Endothelial cell of umbilical vein (primary cell): Measurements from ENCODE around the gene EDEM3. TPM values are rescaled to one million over a fixed set of nuclear protein-coding genes. Genes with fewer than 3 reads are reported as not detected.

Experiments
- BruUV-seq: library from RNA; stranded (reverse); fragments of 400-500 nt; replicated peaks from 2 replicates; lab custom pipeline; 2021; lab: Mats Ljungman, UMichigan
- CTCF ChIA-PET: fragments of 300-600, 350-600 bp; sonication (Branson Sonifier 250); formaldehyde crosslinking; loops from one replicate; lab custom pipeline; 2021; ENCODE audit warnings: antibody characterized with exemption, inconsistent platforms; lab: Charles Lee
- POLR2A ChIA-PET: fragments of 300-600, 350-600 bp; sonication (Branson Sonifier 250); formaldehyde crosslinking; loops from one replicate; lab custom pipeline; 2021; ENCODE audit warnings: antibody characterized with exemption, inconsistent platforms; lab: Charles Lee
- DNase-seq: peaks from one replicate; pipeline ENCODE4 v3.0.0-alpha.2; 2011; ENCODE audit warnings: low read depth, low spot score
- FAIRE-seq: peaks from 2 replicates; lab custom pipeline; 2011; peaks lifted over from hg19 to GRCh38; lab: Jason Lieb, UNC
- H2AFZ ChIP-seq: 2 replicates; pipeline ENCODE4 v1.6.0; 2012; ENCODE audit warnings: low read depth, low read length, control low read depth, inconsistent platforms
- H3K27ac ChIP-seq: 2 replicates; pipeline ENCODE4 v1.5.1; 2011; ENCODE audit warnings: low read depth, mild to moderate bottlenecking, control low read depth, low read length, moderate library complexity; ENCODE audit not compliant: insufficient read depth
- H3K27me3 ChIP-seq, 2 experiments: 2 replicates each; pipeline versions ENCODE4 v1.6.0 to v1.6.1; 2011; ENCODE audit warnings: low read length in 2 of 2, mixed read lengths in 1 of 2; ENCODE audit not compliant: control insufficient read depth in 2 of 2, insufficient read depth in 2 of 2
- H3K36me3 ChIP-seq, 2 experiments: 2 replicates in 1 of 2; 3 replicates in 1 of 2; pipeline ENCODE4 v1.5.1; 2011; ENCODE audit warnings: low read length in 2 of 2, mild to moderate bottlenecking in 1 of 2, moderate library complexity in 1 of 2; ENCODE audit not compliant: control insufficient read depth in 2 of 2, insufficient read depth in 2 of 2; ENCODE audit errors: extremely low read depth in 1 of 2
- H3K4me1 ChIP-seq: 3 replicates; pipeline ENCODE4 v1.5.1; 2011; ENCODE audit warnings: mild to moderate bottlenecking, low read length; ENCODE audit not compliant: control insufficient read depth, insufficient read depth; ENCODE audit errors: extremely low read depth
- H3K4me2 ChIP-seq: 2 replicates; pipeline ENCODE4 v1.6.1; 2011; ENCODE audit warnings: low read length, control low read depth, mixed read lengths; ENCODE audit not compliant: insufficient read depth
- H3K4me3 ChIP-seq, 3 experiments: fragments of 200-600 bp in 1 of 3; sonication (generic), shearing (Covaris generic) in 1 of 3; replicated peaks in 1 of 3; 2 replicates each; pipeline ENCODE4 v1.5.1; 2011 to 2016; ENCODE audit warnings: control low read depth in 3 of 3, low read length in 3 of 3, mild to moderate bottlenecking in 2 of 3, inconsistent platforms in 1 of 3, low read depth in 1 of 3, moderate library complexity in 1 of 3; ENCODE audit not compliant: insufficient read depth in 1 of 3
- H3K79me2 ChIP-seq: 2 replicates; pipeline ENCODE4 v1.6.0; 2012; ENCODE audit warnings: low read length, inconsistent platforms; ENCODE audit not compliant: control insufficient read depth, insufficient read depth
- H3K9ac ChIP-seq: replicated peaks from 2 replicates; pipeline ENCODE3; 2011; ENCODE audit warnings: low read length, control low read depth; ENCODE audit not compliant: insufficient read depth; ENCODE audit errors: extremely low read depth
- H3K9me1 ChIP-seq: replicated peaks from 3 replicates; pipeline ENCODE4 v1.6.0; 2011; ENCODE audit warnings: mild to moderate bottlenecking, low read length; ENCODE audit not compliant: control insufficient read depth, insufficient read depth; ENCODE audit errors: extremely low read depth
- H3K9me3 ChIP-seq: replicated peaks from 2 replicates; pipeline ENCODE4 v1.5.1; 2012; ENCODE audit warnings: low read length, inconsistent platforms; ENCODE audit not compliant: control insufficient read depth, insufficient read depth
- H4K20me1 ChIP-seq: replicated peaks from 2 replicates; pipeline ENCODE3; 2011; ENCODE audit warnings: mild to moderate bottlenecking, low read length; ENCODE audit not compliant: control insufficient read depth, insufficient read depth; ENCODE audit errors: extremely low read depth
- JUN ChIP-seq: IDR thresholded peaks from 2 replicates; pipeline ENCODE4 v1.6.1; 2011; ENCODE audit warnings: borderline replicate concordance, low read depth; ENCODE audit not compliant: insufficient read length, insufficient read depth
- MAX ChIP-seq: IDR thresholded peaks from 2 replicates; pipeline ENCODE4 v1.6.1; 2011; ENCODE audit not compliant: insufficient read depth, insufficient read length
- POLR2A ChIP-seq: IDR thresholded peaks from 2 replicates; pipeline ENCODE4 v1.6.1; 2012; ENCODE audit warnings: low read depth, mild to moderate bottlenecking, control low read depth, low read length
- POLR2AphosphoS5 ChIP-seq: IDR thresholded peaks from 2 replicates; pipeline ENCODE4 v1.6.1; 2012; ENCODE audit warnings: low read depth, mild to moderate bottlenecking, control low read depth, low read length, moderate library complexity; ENCODE audit not compliant: insufficient read depth
- dilution Hi-C: fragments of 300-500 bp; cut with MboI; formaldehyde crosslinking; loops from one replicate; pipeline ENCODE4 v1.15.0; 2019; ENCODE audit warnings: low sequenced_read_pairs; ENCODE audit not compliant: extremely low pct_ligation_motif_present
- intact Hi-C: fragments of 100-400 bp; cut with micrococcal nuclease; formaldehyde crosslinking; loops from one replicate; pipeline ENCODE4 v1.10.0; 2022
- polyA plus RNA-seq, 4 experiments: library from polyadenylated mRNA; depleted of rRNA in 3 of 4; stranded (reverse) in 3 of 4; unstranded in 1 of 4; fragments of >200 nt; gene quantifications; 2 replicates each; pipeline versions ENCODE4 v1.2.1 to v1.2.3, GENCODE V29; 2011 to 2012; ENCODE audit warnings: missing spikeins in 1 of 4
- total RNA-seq: library from RNA; stranded (reverse); gene quantifications from 2 replicates; pipeline ENCODE4 v1.2.3, GENCODE V29; 2021
- TF ChIP-seq, protein P1 (sequence below), 2 donors: IDR thresholded peaks; 1 replicate in 1 of 2; 2 replicates in 1 of 2; pipeline ENCODE4 v1.5.1; 2011; ENCODE audit warnings: low read length in 2 of 2, mild to moderate bottlenecking in 2 of 2, moderate library complexity in 2 of 2, control low read depth in 1 of 2, inconsistent platforms in 1 of 2, low read depth in 1 of 2; ENCODE audit not compliant: insufficient read depth in 1 of 2; ENCODE audit errors: extremely low read depth in 1 of 2

Gene EDEM3
- total and polyA plus RNA-seq, 2 donors (not counting 3 experiments of a cell fraction or from before 2014, with no cell fraction given), result 6.6 to 26.3 TPM

GRCh38 chr1:184691719-184692324 is 62.8 kb downstream of the EDEM3 start:
- DNase-seq, result peak; percentile 67
- peaks cover 4 to 7% of the 10 kb centered on the region in 2 experiments for H3K36me3 ChIP-seq
- no peaks in the 10 kb centered on the region for H4K20me1 ChIP-seq
- H3K9me3 ChIP-seq, result no peaks in the 10 kb centered on the region
- no peaks in the 10 kb centered on the region for H3K27me3 ChIP-seq
- peak; percentile 63 for FAIRE-seq
- intact Hi-C loops (loop anchor here (1.0 kb wide), 1 partner anchor 617 kb away; no protein-coding TSS in a partner anchor), dilution Hi-C loops (no loop called here)
- BruUV-seq, result no TSS peak
- POLR2A ChIA-PET, result interaction anchor here (0.6 kb wide), 1 partner anchor 17 kb away, joined by 5 read pairs; no protein-coding TSS in a partner anchor
- no peaks in the 10 kb centered on the region for H3K9me1 ChIP-seq
- no peak overlapping the region for H3K27ac ChIP-seq
- H3K4me3 ChIP-seq, result no peak overlapping the region
- H3K79me2 ChIP-seq, result no peaks in the 10 kb centered on the region
- CTCF ChIA-PET, result interaction anchor here (0.6 to 3.2 kb wide), 34 partner anchors 9 to 1082 kb away, joined by 3 to 34 read pairs (median 4); partner anchors contain the start of gene TSEN15
- no peak overlapping the region for H3K9ac ChIP-seq
- no peak for TF ChIP-seq JUN
- TF ChIP-seq, protein P1, sequence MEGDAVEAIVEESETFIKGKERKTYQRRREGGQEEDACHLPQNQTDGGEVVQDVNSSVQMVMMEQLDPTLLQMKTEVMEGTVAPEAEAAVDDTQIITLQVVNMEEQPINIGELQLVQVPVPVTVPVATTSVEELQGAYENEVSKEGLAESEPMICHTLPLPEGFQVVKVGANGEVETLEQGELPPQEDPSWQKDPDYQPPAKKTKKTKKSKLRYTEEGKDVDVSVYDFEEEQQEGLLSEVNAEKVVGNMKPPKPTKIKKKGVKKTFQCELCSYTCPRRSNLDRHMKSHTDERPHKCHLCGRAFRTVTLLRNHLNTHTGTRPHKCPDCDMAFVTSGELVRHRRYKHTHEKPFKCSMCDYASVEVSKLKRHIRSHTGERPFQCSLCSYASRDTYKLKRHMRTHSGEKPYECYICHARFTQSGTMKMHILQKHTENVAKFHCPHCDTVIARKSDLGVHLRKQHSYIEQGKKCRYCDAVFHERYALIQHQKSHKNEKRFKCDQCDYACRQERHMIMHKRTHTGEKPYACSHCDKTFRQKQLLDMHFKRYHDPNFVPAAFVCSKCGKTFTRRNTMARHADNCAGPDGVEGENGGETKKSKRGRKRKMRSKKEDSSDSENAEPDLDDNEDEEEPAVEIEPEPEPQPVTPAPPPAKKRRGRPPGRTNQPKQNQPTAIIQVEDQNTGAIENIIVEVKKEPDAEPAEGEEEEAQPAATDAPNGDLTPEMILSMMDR (IDR thresholded peaks at IDR 0.05; ENCODE audit: extremely low read depth in 1 of 2, insufficient read depth in 1 of 2, low read depth in 1 of 2, low read length in 2 of 2), result peak; percentile 52 to 61
- H3K4me1 ChIP-seq, result no peaks in the 10 kb centered on the region
- no peak overlapping the region for H2AFZ ChIP-seq
- no peak overlapping the region for H3K4me2 ChIP-seq

DNA sequence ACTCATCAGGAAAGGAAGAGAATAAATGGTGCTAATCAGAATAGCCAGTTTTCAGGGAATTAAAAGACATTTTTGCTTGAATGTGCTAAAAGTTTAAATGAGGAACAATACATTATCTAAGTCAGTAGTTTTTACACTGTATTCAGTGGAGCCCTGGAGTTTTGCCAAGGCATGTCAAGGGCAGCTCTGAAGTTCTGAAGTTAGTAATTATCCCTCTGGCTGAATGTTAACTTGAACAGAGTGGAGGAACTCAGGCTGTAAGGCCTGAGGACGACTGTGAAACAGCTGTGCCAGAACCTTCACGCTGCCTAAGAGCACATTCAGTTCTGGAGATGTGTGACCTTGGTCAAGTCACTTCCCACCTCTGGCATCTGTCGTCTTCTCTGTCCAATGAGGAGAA is 68.1 kb downstream of the EDEM3 start:
- ChIA-PET POLR2A (no interaction called here), CTCF (interaction anchor here (1.8 kb wide), 1 partner anchor 23 kb away, joined by 6 read pairs; no protein-coding TSS in a partner anchor)
- Histone ChIP-seq H3K27ac (no peak overlapping the region), H3K9me1 (no peaks in the 10 kb centered on the region), H3K36me3 (no peaks in the 10 kb centered on the region), H3K4me1 (no peaks in the 10 kb centered on the region), H3K27me3 (no peaks in the 10 kb centered on the region), H3K79me2 (no peaks in the 10 kb centered on the region), H4K20me1 (no peaks in the 10 kb centered on the region), H3K4me3 (no peak overlapping the region), H3K4me2 (no peak overlapping the region), H3K9ac (no peak overlapping the region), H2AFZ (no peak overlapping the region), H3K9me3 (no peaks in the 10 kb centered on the region)
- no peak for TF ChIP-seq POLR2AphosphoS5
- TF ChIP-seq MAX, result no peak
- no peak for TF ChIP-seq JUN
- TF ChIP-seq POLR2A, result no peak
- no TSS peak for BruUV-seq
- DNase-seq (peak; percentile 13), FAIRE-seq (no peak)
- dilution Hi-C loops (no loop called here), intact Hi-C loops (no loop called here)
